ENCODE data around the gene TNFSF15. TPM values are rescaled to one million over a fixed set of nuclear protein-coding genes. Genes with fewer than 3 reads are reported as not detected.

The TNFSF15 gene
- total RNA-seq, 1 donor from 2014 or later = 1.5 TPM

- H3K4me3 Mint-ChIP-seq = no peak overlapping the region
- H3K4me1 Mint-ChIP-seq (ENCODE audit: low read depth) = peaks cover 29% of the 10 kb centered on the region
- no peaks in the 10 kb centered on the region for H3K27me3 Mint-ChIP-seq (ENCODE audit: insufficient read depth)
These were observed 30.9 kb upstream of the TNFSF15 start for GRCh38 chr9:114836769-114837168.

GRCh38 chr9:114834386-114834785 is 28.5 kb upstream of the TNFSF15 start:
- Mint-ChIP-seq H3K4me3 (no peak overlapping the region), H3K36me3 (ENCODE audit: low read depth) (peaks cover 5% of the 10 kb centered on the region), H3K27ac (no peak overlapping the region), H3K4me1 (ENCODE audit: low read depth) (peaks cover 29% of the 10 kb centered on the region), H3K9me3 (peaks cover 13% of the 10 kb centered on the region), H3K27me3 (ENCODE audit: insufficient read depth) (peaks cover 2% of the 10 kb centered on the region)
- DNase-seq (ENCODE audit: low spot score) = no peak
- intact Hi-C loops (cut with micrococcal nuclease) = no loop called here

More at GRCh38 chr9:114836769-114837168, 30.9 kb upstream of the TNFSF15 start:
- H3K9me3 Mint-ChIP-seq = peaks cover 34% of the 10 kb centered on the region
- H3K27ac Mint-ChIP-seq = no peak overlapping the region
- peak; percentile 25 for DNase-seq (ENCODE audit: low spot score)
- intact Hi-C loops (cut with micrococcal nuclease) = loop anchor here (1.0 kb wide), 1 partner anchor 8 kb away; no protein-coding TSS in a partner anchor
- H3K36me3 Mint-ChIP-seq (ENCODE audit: low read depth) = peaks cover 17% of the 10 kb centered on the region

GRCh38 chr9:114830546-114830945 is 24.7 kb upstream of the TNFSF15 start:
- peaks cover 10% of the 10 kb centered on the region for H3K9me3 Mint-ChIP-seq
- intact Hi-C loops (cut with micrococcal nuclease) = no loop called here
- no peak overlapping the region for H3K27ac Mint-ChIP-seq
- H3K27me3 Mint-ChIP-seq (ENCODE audit: insufficient read depth) = peaks cover 2% of the 10 kb centered on the region
- H3K36me3 Mint-ChIP-seq (ENCODE audit: low read depth) = peaks cover 5% of the 10 kb centered on the region
- no peak for DNase-seq (ENCODE audit: low spot score)
- peaks cover 24% of the 10 kb centered on the region for H3K4me1 Mint-ChIP-seq (ENCODE audit: low read depth)
- no peak overlapping the region for H3K4me3 Mint-ChIP-seq

- no peak for DNase-seq (ENCODE audit: low spot score)
- intact Hi-C loops (cut with micrococcal nuclease) = loop anchor here (2.0 kb wide), 1 partner anchor 23 kb away; the partner anchor contains the start of gene TNFSF15
- peaks cover 17% of the 10 kb centered on the region for H3K4me1 Mint-ChIP-seq (ENCODE audit: low read depth)
- H3K9me3 Mint-ChIP-seq = peaks cover 10% of the 10 kb centered on the region
- peaks cover 2% of the 10 kb centered on the region for H3K27me3 Mint-ChIP-seq (ENCODE audit: insufficient read depth)
- H3K36me3 Mint-ChIP-seq (ENCODE audit: low read depth) = peaks cover 4% of the 10 kb centered on the region
- no peak overlapping the region for H3K27ac Mint-ChIP-seq
- no peak overlapping the region for H3K4me3 Mint-ChIP-seq
These were observed 24.0 kb upstream of the TNFSF15 start for GRCh38 chr9:114829574-114830440.

GRCh38 chr9:114828303-114828650 is 22.4 kb upstream of the TNFSF15 start:
- no peak for DNase-seq (ENCODE audit: low spot score)
- Mint-ChIP-seq H3K4me3 (no peak overlapping the region), H3K27ac (no peak overlapping the region), H3K4me1 (ENCODE audit: low read depth) (peaks cover 25% of the 10 kb centered on the region), H3K27me3 (ENCODE audit: insufficient read depth) (peaks cover 2% of the 10 kb centered on the region), H3K36me3 (ENCODE audit: low read depth) (peaks cover 4% of the 10 kb centered on the region), H3K9me3 (peaks cover 10% of the 10 kb centered on the region)
- intact Hi-C loops (cut with micrococcal nuclease) = loop anchor here (1.0 to 2.0 kb wide), 2 partner anchors 8 to 21 kb away; partner anchors contain the start of gene TNFSF15

GRCh38 chr9:114827641-114828302 is 21.9 kb upstream of the TNFSF15 start:
- DNase-seq (ENCODE audit: low spot score) = no peak
- peaks cover 2% of the 10 kb centered on the region for H3K27me3 Mint-ChIP-seq (ENCODE audit: insufficient read depth)
- peak overlapping the region; percentile 65 for H3K27ac Mint-ChIP-seq
- H3K4me3 Mint-ChIP-seq = no peak overlapping the region
- peaks cover 30% of the 10 kb centered on the region for H3K4me1 Mint-ChIP-seq (ENCODE audit: low read depth)
- intact Hi-C loops (cut with micrococcal nuclease) = loop anchor here (1.0 to 2.0 kb wide), 2 partner anchors 9 to 21 kb away; partner anchors contain the start of gene TNFSF15
- peaks cover 4% of the 10 kb centered on the region for H3K36me3 Mint-ChIP-seq (ENCODE audit: low read depth)
- peaks cover 10% of the 10 kb centered on the region for H3K9me3 Mint-ChIP-seq

- no peak overlapping the region for H3K27ac Mint-ChIP-seq
- DNase-seq (ENCODE audit: low spot score) = no peak
- H3K36me3 Mint-ChIP-seq (ENCODE audit: low read depth) = peaks cover 4% of the 10 kb centered on the region
- H3K9me3 Mint-ChIP-seq = peaks cover 4% of the 10 kb centered on the region
- peaks cover 38% of the 10 kb centered on the region for H3K4me1 Mint-ChIP-seq (ENCODE audit: low read depth)
- peaks cover 2% of the 10 kb centered on the region for H3K27me3 Mint-ChIP-seq (ENCODE audit: insufficient read depth)
- no peak overlapping the region for H3K4me3 Mint-ChIP-seq
- intact Hi-C loops (cut with micrococcal nuclease) = no loop called here
These were observed 20.6 kb upstream of the TNFSF15 start for GRCh38 chr9:114826431-114826830.

GRCh38 chr9:114825126-114825795 is 19.4 kb upstream of the TNFSF15 start:
- Mint-ChIP-seq H3K4me3 (no peak overlapping the region), H3K27me3 (ENCODE audit: insufficient read depth) (no peaks in the 10 kb centered on the region), H3K9me3 (peaks cover 9% of the 10 kb centered on the region), H3K36me3 (ENCODE audit: low read depth) (peaks cover 12% of the 10 kb centered on the region), H3K4me1 (ENCODE audit: low read depth) (peaks cover 38% of the 10 kb centered on the region), H3K27ac (no peak overlapping the region)
- no peak for DNase-seq (ENCODE audit: low spot score)
- intact Hi-C loops (cut with micrococcal nuclease) = no loop called here

GRCh38 chr9:114824110-114824509 is 18.3 kb upstream of the TNFSF15 start:
- Mint-ChIP-seq H3K4me1 (ENCODE audit: low read depth) (peaks cover 38% of the 10 kb centered on the region), H3K27me3 (ENCODE audit: insufficient read depth) (no peaks in the 10 kb centered on the region), H3K4me3 (no peak overlapping the region), H3K9me3 (peaks cover 10% of the 10 kb centered on the region), H3K27ac (no peak overlapping the region), H3K36me3 (ENCODE audit: low read depth) (peaks cover 12% of the 10 kb centered on the region)
- intact Hi-C loops (cut with micrococcal nuclease) = no loop called here
- no peak for DNase-seq (ENCODE audit: low spot score)

GRCh38 chr9:114823441-114823840 is 17.6 kb upstream of the TNFSF15 start:
- no peaks in the 10 kb centered on the region for H3K27me3 Mint-ChIP-seq (ENCODE audit: insufficient read depth)
- peaks cover 12% of the 10 kb centered on the region for H3K36me3 Mint-ChIP-seq (ENCODE audit: low read depth)
- DNase-seq (ENCODE audit: low spot score) = no peak
- H3K9me3 Mint-ChIP-seq = peaks cover 10% of the 10 kb centered on the region
- peaks cover 38% of the 10 kb centered on the region for H3K4me1 Mint-ChIP-seq (ENCODE audit: low read depth)
- H3K4me3 Mint-ChIP-seq = no peak overlapping the region
- no peak overlapping the region for H3K27ac Mint-ChIP-seq
- intact Hi-C loops (cut with micrococcal nuclease) = no loop called here

- no peaks in the 10 kb centered on the region for H3K27me3 Mint-ChIP-seq (ENCODE audit: insufficient read depth)
- DNase-seq (ENCODE audit: low spot score) = no peak
- no peak overlapping the region for H3K27ac Mint-ChIP-seq
- H3K36me3 Mint-ChIP-seq (ENCODE audit: low read depth) = peaks cover 12% of the 10 kb centered on the region
- intact Hi-C loops (cut with micrococcal nuclease) = no loop called here
- H3K4me3 Mint-ChIP-seq = no peak overlapping the region
- H3K4me1 Mint-ChIP-seq (ENCODE audit: low read depth) = peaks cover 36% of the 10 kb centered on the region
- peaks cover 7% of the 10 kb centered on the region for H3K9me3 Mint-ChIP-seq
These were observed 16.9 kb upstream of the TNFSF15 start for GRCh38 chr9:114822708-114823107.

- Mint-ChIP-seq H3K36me3 (ENCODE audit: low read depth) (peaks cover 12% of the 10 kb centered on the region), H3K27ac (no peak overlapping the region), H3K4me3 (no peak overlapping the region), H3K4me1 (ENCODE audit: low read depth) (peaks cover 31% of the 10 kb centered on the region), H3K27me3 (ENCODE audit: insufficient read depth) (no peaks in the 10 kb centered on the region), H3K9me3 (peaks cover 13% of the 10 kb centered on the region)
- intact Hi-C loops (cut with micrococcal nuclease) = no loop called here
- DNase-seq (ENCODE audit: low spot score) = no peak
These were observed 15.1 kb upstream of the TNFSF15 start for GRCh38 chr9:114820776-114821501.

Data from activated T-helper 1 cell treated with anti-CD3 and anti-CD28 coated beads, Interleukin-12 subunit alpha, Interleukin-12 subunit beta, Interleukin-2, Interleukin-4 antibody, amounts not matched to agents 30 ng/mL and 10 ng/mL and 1 ng/mL, durations not matched to agents 14 hours and 24 hours and 36 hours (primary cell).